GM10266 (cell line): ENCODE data around the gene DLGAP4.

Experiments
- DNase-seq: peaks from one replicate; pipeline ENCODE4 v3.0.0; 2012; ENCODE audit errors: extremely low spot score
- CTCF ChIP-seq: IDR thresholded peaks from 2 replicates; pipeline ENCODE4 v1.5.1; 2012; ENCODE audit warnings: mild to moderate bottlenecking, low read depth; ENCODE audit not compliant: control insufficient read depth, insufficient read depth; ENCODE audit errors: missing control alignments

The DLGAP4 gene

GRCh38 chr20:36272547-36273220 is 33.5 kb upstream of the DLGAP4 start:
- no peak for DNase-seq
- TF ChIP-seq CTCF: no peak

- peak; percentile 37 for TF ChIP-seq CTCF
- peak; percentile 33 for DNase-seq
Measured at GRCh38 chr20:36273414-36274180, 32.5 kb upstream of the DLGAP4 start.

GRCh38 chr20:36274181-36274841 is 31.8 kb upstream of the DLGAP4 start:
- no peak for DNase-seq
- TF ChIP-seq CTCF: no peak

- DNase-seq: no peak
- no peak for TF ChIP-seq CTCF
Measured at GRCh38 chr20:36275011-36275410, 31.1 kb upstream of the DLGAP4 start.

GRCh38 chr20:36275441-36276189 is 30.5 kb upstream of the DLGAP4 start:
- DNase-seq: no peak
- no peak for TF ChIP-seq CTCF

GRCh38 chr20:36277546-36277945 is 28.6 kb upstream of the DLGAP4 start:
- TF ChIP-seq CTCF: no peak
- DNase-seq: no peak
